ENCODE data around the gene CCNF. TPM values are rescaled to one million over a fixed set of nuclear protein-coding genes. Genes with fewer than 3 reads are reported as not detected.
A peak's percentile ranks its signal among the peaks of the same experiment; 100 is the strongest.

Gene CCNF
- total RNA-seq, 1 experiment from 2014 or later: 35.8 TPM

GRCh38 chr16:2429771-2430663 is 770 bp downstream of the CCNF start:
- peaks cover 19% of the 10 kb centered on the region for H3K4me1 ChIP-seq (ENCODE audit: control insufficient read depth, insufficient read depth, low read length)
- peak overlapping the region; percentile 67 to 76 for H3K4me3 ChIP-seq (ENCODE audit: low read depth in 2 of 2, low read length in 2 of 2)
- H3K27ac ChIP-seq (ENCODE audit: low read length): peak overlapping the region; percentile 89
- no peak for DNase-seq (ENCODE audit: low read depth, low spot score)
- ChIA-PET POLR2A (no interaction called here), CTCF (no interaction called here)
- no TSS peak for BruUV-seq (replicated peaks)
- intact Hi-C loops (cut with micrococcal nuclease; ENCODE audit: unreplicated experiment) (no loop called here), in situ Hi-C loops (cut with HindIII; ENCODE audit: low pct_unique_long_range_greater_than_20kb, low sequenced_read_pairs) (no loop called here)
- TF ChIP-seq REST (IDR thresholded peaks at IDR 0.05; ENCODE audit: insufficient read depth in 1 of 2, low read depth in 2 of 2, low read length in 1 of 2) (no peak), POLR2AphosphoS5 (IDR thresholded peaks at IDR 0.05; ENCODE audit: low read depth, low read length) (no peak), SIN3A (IDR thresholded peaks at IDR 0.05; ENCODE audit: borderline replicate concordance, insufficient read depth, low read depth, low read length) (peak; percentile 74; the same call in 1 of the 2 replicates), TCF7L2 (IDR thresholded peaks at IDR 0.05; ENCODE audit: low read depth, low read length) (no peak), CTCF (IDR thresholded peaks at IDR 0.05) (no peak)
- no peaks in the 10 kb centered on the region for H3K27me3 ChIP-seq (ENCODE audit: control insufficient read depth, insufficient read depth, low read length)
- H3K9me3 ChIP-seq (ENCODE audit: control insufficient read depth, insufficient read depth, low read depth, low read length): no peaks in the 10 kb centered on the region
- peak; percentile 20 for ATAC-seq
- peaks cover 16% of the 10 kb centered on the region for H3K36me3 ChIP-seq (ENCODE audit: control insufficient read depth, insufficient read depth, low read length)

GRCh38 chr16:2432286-2432685 is 3.0 kb downstream of the CCNF start:
- no peaks in the 10 kb centered on the region for H3K27me3 ChIP-seq (ENCODE audit: control insufficient read depth, insufficient read depth, low read length)
- intact Hi-C loops (cut with micrococcal nuclease; ENCODE audit: unreplicated experiment): no loop called here
- POLR2A ChIA-PET: no interaction called here
- no peak overlapping the region for H3K27ac ChIP-seq (ENCODE audit: low read length)
- peaks cover 19% of the 10 kb centered on the region for H3K4me1 ChIP-seq (ENCODE audit: control insufficient read depth, insufficient read depth, low read length)
- in situ Hi-C loops (cut with HindIII; ENCODE audit: low pct_unique_long_range_greater_than_20kb, low sequenced_read_pairs): no loop called here
- H3K9me3 ChIP-seq (ENCODE audit: control insufficient read depth, insufficient read depth, low read depth, low read length): no peaks in the 10 kb centered on the region
- BruUV-seq (replicated peaks): TSS peak; percentile 50
- peaks cover 23% of the 10 kb centered on the region for H3K36me3 ChIP-seq (ENCODE audit: control insufficient read depth, insufficient read depth, low read length)
- no peak for ATAC-seq
- no peak for DNase-seq (ENCODE audit: low read depth, low spot score)
- no peak for TF ChIP-seq POLR2AphosphoS5 (IDR thresholded peaks at IDR 0.05; ENCODE audit: low read depth, low read length)
- no peak for TF ChIP-seq SIN3A (IDR thresholded peaks at IDR 0.05; ENCODE audit: borderline replicate concordance, insufficient read depth, low read depth, low read length)
- no peak for TF ChIP-seq REST (IDR thresholded peaks at IDR 0.05; ENCODE audit: insufficient read depth in 1 of 2, low read depth in 2 of 2, low read length in 1 of 2)
- TF ChIP-seq TCF7L2 (IDR thresholded peaks at IDR 0.05; ENCODE audit: low read depth, low read length): no peak
- no peak for TF ChIP-seq CTCF (IDR thresholded peaks at IDR 0.05)
- CTCF ChIA-PET: no interaction called here
- no peak overlapping the region for H3K4me3 ChIP-seq (ENCODE audit: low read depth in 2 of 2, low read length in 2 of 2)

Data from Panc1 (cell line).